Limb (tissue), 2 donors: ENCODE data around the gene TMEM213.

Experiments used
- DNase-seq, 2 donors: peaks; one replicate each; pipeline ENCODE4 v3.0.0-alpha.2; 2016; ENCODE audit errors: extremely low spot score in 2 of 2

Gene TMEM213

GRCh38 chr7:138842111-138842510 lies 44.3 kb downstream of the TMEM213 start:
- DNase-seq = no peak

GRCh38 chr7:138843632-138844580 lies 46.1 kb downstream of the TMEM213 start:
- no peak for DNase-seq

GRCh38 chr7:138845711-138846110 lies 47.9 kb downstream of the TMEM213 start:
- no peak for DNase-seq

GRCh38 chr7:138848056-138848980 lies 50.5 kb downstream of the TMEM213 start:
- no peak for DNase-seq

GRCh38 chr7:138849701-138850100 lies 51.9 kb downstream of the TMEM213 start:
- DNase-seq = no peak

- no peak for DNase-seq
Observed at GRCh38 chr7:138852469-138852868, 54.7 kb downstream of the TMEM213 start.

GRCh38 chr7:138853448-138853847 lies 55.7 kb downstream of the TMEM213 start:
- DNase-seq = no peak

- no peak for DNase-seq
Observed at GRCh38 chr7:138854115-138854645, 56.4 kb downstream of the TMEM213 start.

- no peak for DNase-seq
Observed at GRCh38 chr7:138857728-138858127, 59.9 kb downstream of the TMEM213 start.

GRCh38 chr7:138861051-138861450 lies 63.3 kb downstream of the TMEM213 start:
- no peak for DNase-seq

GRCh38 chr7:138863931-138864330 lies 66.1 kb downstream of the TMEM213 start:
- DNase-seq = no peak

- no peak for DNase-seq
Observed at GRCh38 chr7:138864667-138865066, 66.9 kb downstream of the TMEM213 start.

- DNase-seq = no peak
Observed at GRCh38 chr7:138865843-138866242, 68.0 kb downstream of the TMEM213 start.

- DNase-seq = no peak
Observed at GRCh38 chr7:138866353-138866752, 68.6 kb downstream of the TMEM213 start.

GRCh38 chr7:138867744-138868143 lies 70.0 kb downstream of the TMEM213 start:
- DNase-seq = no peak

- DNase-seq = no peak
Observed at GRCh38 chr7:138868711-138869110, 70.9 kb downstream of the TMEM213 start.

GRCh38 chr7:138869353-138869752 lies 71.6 kb downstream of the TMEM213 start:
- no peak for DNase-seq

- no peak for DNase-seq
Observed at GRCh38 chr7:138871065-138871813, 73.4 kb downstream of the TMEM213 start.

GRCh38 chr7:138871814-138872090 lies 74.0 kb downstream of the TMEM213 start:
- no peak for DNase-seq

GRCh38 chr7:138872576-138872975 lies 74.8 kb downstream of the TMEM213 start:
- DNase-seq = no peak

- no peak for DNase-seq
Observed at GRCh38 chr7:138873220-138873892, 75.6 kb downstream of the TMEM213 start.
